Measurements from ENCODE around the gene ANKUB1.

GRCh38 chr3:149752788-149753136, 39.6 kb downstream of the ANKUB1 start:
- 0 out of 3 replicates have a peak, but pooled peaks have one; percentile 4 for TF ChIP-seq CTCF (IDR thresholded peaks at IDR 0.05)
- TF ChIP-seq E2F6 (IDR thresholded peaks at IDR 0.05; ENCODE audit: borderline replicate concordance, low read depth): no peak
- no peak for TF ChIP-seq POLR2A (IDR thresholded peaks at IDR 0.05; ENCODE audit: low read length)
- no peak for TF ChIP-seq JUN (IDR thresholded peaks at IDR 0.05)
- no peak for TF ChIP-seq PHF8 (IDR thresholded peaks at IDR 0.05; ENCODE audit: borderline replicate concordance, low read depth)
- no peak for TF ChIP-seq EP300 (IDR thresholded peaks at IDR 0.05)
- TF ChIP-seq MAX (IDR thresholded peaks at IDR 0.05): no peak
- TF ChIP-seq MAZ (IDR thresholded peaks at IDR 0.05; ENCODE audit: borderline replicate concordance, low read depth, low read length): no peak
- no peak for TF ChIP-seq RFX5 (IDR thresholded peaks at IDR 0.05)
- no peak for TF ChIP-seq CEBPB (IDR thresholded peaks at IDR 0.05)
- no peak for TF ChIP-seq ELK1 (IDR thresholded peaks at IDR 0.05; ENCODE audit: low read depth, low read length)
- no peak for TF ChIP-seq MAFK (IDR thresholded peaks at IDR 0.05; ENCODE audit: partially characterized antibody)
